Renal cortical epithelial cell (primary cell): ENCODE results near the gene PPP1R12B. TPM values are rescaled to one million over a fixed set of nuclear protein-coding genes. Genes with fewer than 3 reads are reported as not detected.
"Not testable (repeated sequence)": the region's sequence is repeated elsewhere in the genome, so short reads cannot be mapped to it uniquely, and the experiment has no call there.

Experiments used
- DNase-seq: peaks from one replicate; pipeline ENCODE4 v3.0.0-alpha.2; 2011; ENCODE audit warnings: low read depth
- total RNA-seq: library from RNA; depleted of rRNA; stranded (reverse); fragments of >200 nt; gene quantifications from 2 replicates; pipeline ENCODE4 v1.2.3, GENCODE V29; 2014

Gene PPP1R12B
- total RNA-seq, 1 donor from 2014 or later, result 20.1 TPM

DNA sequence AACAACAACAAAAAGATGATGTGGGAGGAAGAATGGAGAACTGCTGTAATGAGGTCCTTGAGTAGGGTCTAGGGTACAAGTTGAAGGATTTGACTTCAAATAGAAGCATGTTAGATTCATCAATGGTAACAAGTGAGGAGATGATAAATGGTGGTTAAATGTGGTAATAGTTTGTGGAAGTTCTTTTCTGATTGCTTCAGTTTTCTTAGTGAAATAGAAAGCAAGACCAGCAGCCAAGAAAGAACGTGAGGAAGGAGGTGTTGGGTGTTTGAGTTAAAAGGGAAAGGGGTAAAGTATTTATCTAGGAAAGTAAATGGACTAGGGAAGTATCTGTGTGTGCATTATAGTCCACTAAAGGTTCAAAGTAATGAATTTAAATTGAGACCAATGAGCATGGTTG is 177.6 kb downstream of the PPP1R12B start:
- DNase-seq, result not testable (repeated sequence)

DNA sequence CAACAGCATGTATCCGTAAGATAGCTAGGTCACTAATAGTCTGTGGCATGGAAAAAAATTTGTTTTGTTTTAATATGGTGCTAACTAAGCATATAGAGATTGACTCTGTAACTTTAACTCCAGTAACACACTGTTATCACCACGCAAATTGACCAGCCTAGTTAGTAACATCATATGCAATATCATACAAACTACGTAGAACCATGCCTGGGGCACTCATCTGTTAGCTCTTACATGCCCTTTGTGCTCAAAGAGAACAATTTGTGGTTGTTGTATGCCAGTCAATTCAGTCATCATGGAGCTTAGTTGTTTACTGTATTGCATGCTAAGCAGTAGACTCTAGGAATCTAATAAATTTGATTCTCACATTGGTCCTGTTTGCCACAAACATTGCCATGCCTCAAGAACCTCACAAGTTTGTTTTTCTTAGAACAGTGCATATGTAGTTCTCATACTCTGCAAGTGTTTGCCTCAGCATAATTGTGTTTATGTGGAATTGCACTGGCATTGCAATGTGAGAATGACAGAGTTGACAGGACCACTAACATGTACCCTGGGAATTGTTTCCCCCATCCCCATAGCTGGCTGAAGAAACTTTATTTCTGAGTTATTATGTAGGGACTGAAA is 179.7 kb downstream of the PPP1R12B start:
- DNase-seq, result peak; percentile 11

DNA sequence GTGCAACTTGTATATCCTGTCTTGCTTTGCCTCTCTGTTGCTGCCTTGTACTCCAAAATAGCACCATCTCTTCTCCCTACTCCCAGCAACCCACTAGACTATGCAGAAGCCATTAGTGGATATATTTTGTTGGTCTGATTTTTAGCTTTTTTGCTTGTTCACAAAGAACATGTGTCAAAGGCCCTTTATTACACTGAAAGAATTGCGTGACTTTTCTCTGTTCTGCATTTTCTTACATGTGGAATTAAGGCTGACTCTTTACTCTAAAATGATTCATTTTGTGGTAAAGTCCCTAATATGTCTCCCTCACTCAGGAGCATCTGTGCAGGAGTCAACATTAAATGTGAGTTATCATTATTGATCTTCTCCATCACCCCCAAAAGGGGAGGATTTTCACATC is 182.2 kb downstream of the PPP1R12B start:
- not testable (repeated sequence) for DNase-seq

DNA sequence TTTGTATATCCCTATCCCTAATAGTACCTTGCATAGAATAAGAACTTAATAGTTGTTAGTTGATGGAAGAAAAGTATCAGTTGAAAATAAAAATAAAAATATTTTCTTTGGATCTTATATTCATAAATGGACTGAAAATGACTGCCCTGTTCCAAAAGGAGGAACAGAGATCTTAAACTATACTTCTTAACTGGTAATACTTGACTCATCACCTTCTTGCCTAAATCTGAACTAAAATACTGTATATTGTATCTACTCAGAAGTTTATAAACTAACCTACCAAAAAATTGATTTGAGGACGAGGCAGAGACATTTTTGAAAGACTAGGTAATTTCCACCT is 182.9 kb downstream of the PPP1R12B start:
- no peak for DNase-seq

DNA sequence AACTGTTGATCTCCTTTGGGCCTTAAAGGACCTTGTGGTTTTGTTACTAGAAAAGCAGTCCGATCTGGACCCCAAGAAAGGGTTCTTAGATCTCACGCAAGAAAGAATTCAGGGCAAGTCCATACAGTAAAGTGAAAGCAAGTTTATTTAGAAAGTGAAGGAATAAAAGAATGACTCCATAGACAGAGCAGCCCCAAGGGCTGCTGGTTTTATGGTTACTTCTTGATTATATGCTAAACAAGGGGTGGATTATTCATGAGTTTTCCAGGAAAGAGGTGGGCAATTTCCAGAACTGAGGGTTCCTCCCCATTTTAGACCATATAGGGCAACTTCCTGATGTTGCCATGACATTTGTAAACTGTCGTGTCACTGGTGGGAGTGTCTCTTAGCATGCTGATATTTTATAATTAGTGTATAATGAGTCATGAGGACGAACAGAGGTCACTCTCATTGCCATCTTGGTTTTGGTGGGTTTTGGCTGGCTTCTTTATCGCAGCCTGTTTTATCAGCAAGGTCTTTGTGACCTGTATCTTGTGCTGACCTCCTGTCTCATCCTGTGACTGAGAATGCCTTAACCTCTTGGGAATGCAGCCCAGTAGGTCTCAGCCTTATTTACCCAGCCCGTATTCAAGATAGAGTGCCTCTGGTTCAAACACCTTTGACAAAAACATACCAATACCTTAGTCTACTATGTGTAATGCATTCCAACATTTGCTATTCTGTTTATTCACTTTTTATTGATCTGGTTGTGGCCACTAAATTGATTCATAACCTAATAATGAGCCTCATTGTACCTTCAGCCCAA is 183.5 kb downstream of the PPP1R12B start:
- peak; percentile 17 for DNase-seq

DNA sequence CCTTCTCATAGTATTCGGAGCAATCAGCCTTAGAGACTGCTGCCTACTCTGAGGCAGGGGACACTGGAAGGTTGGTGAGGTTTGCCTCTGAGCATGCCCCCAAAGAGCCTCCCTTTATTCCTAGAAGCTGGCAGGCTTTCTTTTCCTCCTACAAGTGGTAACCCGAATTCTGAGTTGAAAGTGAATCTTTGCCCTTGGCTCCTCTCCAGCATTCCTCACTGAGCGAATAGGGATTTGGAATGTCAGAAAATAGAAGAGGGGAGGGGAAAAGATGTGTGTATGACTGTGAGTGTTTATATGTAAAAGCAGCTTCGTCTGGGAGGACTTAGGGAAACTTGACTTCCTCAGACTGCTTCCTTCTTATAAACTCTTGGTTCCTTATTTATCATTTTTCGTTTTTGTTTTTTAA is 190.7 kb downstream of the PPP1R12B start:
- DNase-seq, result peak; percentile 67

DNA sequence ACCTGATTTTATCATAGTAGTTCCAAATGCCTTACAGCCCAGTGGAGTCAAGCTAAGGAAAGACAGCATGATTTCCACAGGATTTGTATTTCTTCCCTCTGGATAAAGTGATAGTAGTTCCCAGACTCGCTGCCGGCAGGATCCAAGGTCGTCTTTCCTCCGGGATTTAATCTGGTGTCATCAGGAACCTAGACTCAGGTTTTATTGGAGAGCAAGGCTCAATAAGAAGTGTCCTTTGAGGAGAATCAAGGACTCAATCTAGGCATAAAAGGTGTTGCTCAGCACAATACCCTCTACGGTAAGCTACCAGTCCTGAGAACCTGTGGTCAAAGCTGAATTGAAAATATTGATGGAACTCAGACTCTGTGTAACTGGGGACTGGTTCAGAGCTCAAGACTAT is 191.1 kb downstream of the PPP1R12B start:
- not testable (repeated sequence) for DNase-seq

DNA sequence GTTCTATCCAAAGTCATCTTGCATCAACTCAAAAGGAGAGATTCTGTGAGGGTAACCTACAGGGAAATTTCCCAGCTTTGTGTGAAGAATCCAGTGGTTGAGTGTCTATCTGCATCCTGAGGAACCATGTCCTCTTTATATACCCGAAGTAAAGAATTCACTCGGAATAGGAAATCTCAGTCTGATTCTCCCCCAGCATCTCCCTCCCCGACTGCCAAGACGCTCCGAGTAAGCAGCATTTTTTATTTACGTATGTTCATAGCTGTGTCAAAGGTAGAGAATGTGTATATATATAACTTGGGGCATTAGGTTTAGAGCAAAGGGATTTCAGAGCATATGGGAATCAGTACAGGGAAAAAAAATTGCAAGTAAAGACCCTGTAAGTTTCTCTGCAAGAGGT is 191.5 kb downstream of the PPP1R12B start:
- no peak for DNase-seq

DNA sequence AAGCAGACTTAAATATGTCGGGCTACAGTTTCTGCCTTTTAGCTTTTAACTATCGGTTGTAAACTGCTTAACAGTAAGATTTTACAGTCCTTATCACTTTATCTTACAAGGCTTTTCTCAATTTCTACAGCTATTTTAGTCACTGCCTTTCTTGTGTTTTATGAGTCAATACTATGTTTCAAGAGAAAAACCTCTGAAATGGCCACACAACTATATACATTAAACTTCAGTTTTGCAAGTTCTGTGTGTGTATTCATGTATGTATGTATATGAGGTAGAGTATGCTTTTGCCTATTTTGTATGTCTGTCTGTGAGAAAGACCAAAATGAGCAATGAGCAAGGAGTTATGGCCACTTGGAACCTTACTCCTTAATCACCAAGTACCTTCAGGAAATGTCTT is 191.9 kb downstream of the PPP1R12B start:
- DNase-seq, result no peak

DNA sequence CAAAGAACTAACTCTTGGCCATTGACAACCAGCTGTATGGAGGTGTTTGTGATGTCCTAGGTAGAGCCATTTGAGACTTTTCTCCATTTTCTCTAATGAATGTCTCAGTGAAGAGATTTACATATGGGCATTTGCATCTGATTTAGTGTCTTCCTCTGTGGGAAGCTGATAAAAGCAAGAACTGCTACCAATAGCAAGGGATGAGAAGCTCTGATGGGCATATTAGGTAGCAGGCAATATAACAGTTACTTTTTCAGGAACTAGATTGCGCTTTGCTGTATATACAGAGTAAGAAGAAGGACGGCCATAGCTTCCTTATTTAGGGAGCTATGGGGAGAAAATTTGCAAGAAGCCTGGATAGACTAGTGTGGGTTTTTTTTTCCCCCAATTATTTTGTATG is 192.4 kb downstream of the PPP1R12B start:
- not testable (repeated sequence) for DNase-seq

DNA sequence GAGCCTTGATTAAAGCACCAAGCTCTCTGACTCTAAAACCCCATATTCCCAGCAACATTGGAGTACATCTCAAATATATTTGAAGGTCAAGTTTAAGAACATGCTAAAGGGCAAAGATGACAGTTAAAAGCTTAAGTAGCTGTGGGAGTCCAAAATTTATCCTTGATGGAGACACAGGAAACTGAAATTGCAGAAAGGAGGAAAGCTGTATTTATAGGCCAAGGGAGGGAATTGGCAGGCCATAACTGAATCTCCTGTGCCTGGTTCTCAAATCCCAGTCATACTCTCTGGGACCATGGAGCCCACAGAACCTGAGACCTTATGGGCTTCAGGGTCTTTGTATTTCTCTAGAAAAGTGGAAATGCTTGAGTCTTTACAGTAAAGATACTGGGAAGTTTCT is 193.9 kb downstream of the PPP1R12B start:
- DNase-seq, result not testable (repeated sequence)

DNA sequence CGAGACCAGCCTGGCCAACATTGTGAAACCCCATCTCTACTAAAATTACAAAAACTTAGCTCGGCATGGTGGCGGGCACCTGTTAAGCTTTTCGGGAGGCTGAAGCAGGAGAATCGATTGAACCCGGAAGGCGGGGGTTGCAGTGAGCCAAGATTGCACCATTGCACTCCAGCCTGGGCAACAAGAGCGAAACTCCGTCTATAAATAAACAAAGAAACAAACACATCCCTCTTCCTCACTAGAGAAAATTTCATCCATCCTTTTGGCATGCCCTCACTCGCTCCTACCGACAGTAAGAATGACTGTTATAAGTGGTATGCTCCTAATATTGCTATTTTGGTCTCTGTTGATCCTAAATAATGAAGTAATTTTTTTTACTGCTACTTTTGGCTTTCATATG is 195.0 kb downstream of the PPP1R12B start:
- not testable (repeated sequence) for DNase-seq

DNA sequence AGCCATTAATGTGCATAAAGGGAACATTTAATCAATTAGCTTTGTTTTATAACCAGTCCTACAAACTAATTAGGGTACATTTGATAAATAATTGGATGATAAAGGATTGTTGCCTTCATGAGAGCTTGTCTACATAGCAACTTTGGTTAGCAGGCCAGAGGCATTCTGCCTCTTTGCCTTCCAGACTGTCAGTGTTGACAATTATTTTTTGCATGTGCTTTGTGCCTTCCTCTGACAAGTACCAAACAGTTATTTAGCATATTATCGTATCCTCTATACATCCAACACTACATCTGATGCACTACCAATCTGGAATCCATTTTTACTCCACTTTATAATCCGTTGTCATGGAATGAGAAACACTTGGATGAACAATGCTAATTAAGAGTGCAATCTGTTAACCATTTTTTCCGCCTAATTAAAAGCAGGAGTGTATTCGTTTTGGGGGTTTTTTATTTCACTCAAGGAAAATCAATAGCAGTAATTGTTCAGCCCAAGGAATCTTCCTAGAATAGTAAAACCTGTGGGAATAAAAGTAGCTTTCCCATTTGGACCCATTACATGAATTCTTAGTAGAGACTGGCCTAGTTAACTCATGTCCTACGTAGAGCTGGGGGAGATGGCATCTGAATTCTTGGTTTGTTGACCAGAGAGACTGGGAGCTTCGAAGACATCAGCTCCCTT is 196.4 kb downstream of the PPP1R12B start:
- DNase-seq, result not testable (repeated sequence)

DNA sequence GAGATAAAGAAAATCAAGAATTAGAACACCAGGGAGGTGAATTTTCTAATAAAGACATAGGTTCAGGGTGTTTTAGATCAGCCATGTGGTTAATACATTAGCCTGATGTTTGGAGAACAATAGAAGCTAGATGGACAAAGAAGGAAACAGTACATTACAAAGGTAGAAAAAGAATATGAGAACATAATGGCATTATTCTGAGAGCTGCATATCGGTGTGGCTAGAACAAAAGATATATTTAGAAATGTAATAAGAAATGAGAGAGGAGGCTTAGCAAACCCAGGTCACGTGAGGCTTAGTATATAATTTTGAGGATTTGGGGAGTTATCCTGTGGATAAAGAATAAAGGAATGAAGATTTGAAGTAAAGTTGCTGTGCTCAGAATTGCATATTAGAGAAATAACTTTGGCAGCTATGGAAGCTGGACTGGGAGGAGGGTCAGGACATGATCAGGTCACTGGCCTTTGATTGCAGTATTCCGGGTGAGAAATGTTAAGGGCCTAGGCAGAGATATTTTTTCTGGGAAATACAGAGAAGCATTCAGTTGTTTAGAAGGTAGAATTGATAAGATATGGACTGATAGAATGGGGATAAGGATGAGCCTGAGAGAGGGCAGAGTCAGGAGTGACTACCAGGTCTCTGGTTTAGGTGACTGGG is 197.3 kb downstream of the PPP1R12B start:
- not testable (repeated sequence) for DNase-seq

DNA sequence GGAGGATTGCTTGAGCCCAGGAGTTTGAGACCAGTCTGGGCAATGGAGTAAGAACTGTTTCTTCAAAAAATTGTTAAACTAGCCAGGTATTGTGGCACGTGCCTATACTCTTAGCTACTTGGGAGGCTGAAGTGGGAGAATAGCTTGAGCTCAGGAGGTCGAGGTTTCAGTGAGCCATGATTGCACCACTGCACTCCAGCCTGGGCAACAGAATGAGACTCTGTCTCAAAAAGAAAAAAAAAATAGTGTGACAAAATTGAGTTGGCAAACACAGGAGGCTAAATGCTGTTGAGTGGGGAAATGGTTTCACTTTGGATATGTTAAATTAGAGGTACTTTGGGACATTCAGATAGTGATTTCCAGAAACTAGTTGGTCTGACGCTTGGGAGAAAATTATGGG is 197.9 kb downstream of the PPP1R12B start:
- not testable (repeated sequence) for DNase-seq

DNA sequence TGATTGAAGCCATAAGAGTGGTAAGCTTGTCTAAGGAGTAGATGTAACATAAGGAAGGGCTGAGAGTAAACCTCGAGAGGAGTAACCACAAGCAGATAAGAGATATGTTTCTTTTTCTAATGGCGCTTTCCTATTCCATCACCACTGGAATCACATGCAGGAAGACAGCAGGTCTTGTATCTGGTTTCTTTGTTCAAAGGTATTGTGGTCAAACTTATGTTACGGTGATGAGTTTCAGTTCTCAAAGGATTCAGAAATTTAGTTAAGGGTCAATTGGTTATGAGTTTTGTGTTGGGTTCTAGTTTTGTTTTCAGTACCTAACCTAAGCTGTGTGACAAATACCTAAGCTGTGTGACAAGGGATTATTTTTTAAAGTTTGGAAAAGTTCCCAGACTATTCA is 198.3 kb downstream of the PPP1R12B start:
- not testable (repeated sequence) for DNase-seq

DNA sequence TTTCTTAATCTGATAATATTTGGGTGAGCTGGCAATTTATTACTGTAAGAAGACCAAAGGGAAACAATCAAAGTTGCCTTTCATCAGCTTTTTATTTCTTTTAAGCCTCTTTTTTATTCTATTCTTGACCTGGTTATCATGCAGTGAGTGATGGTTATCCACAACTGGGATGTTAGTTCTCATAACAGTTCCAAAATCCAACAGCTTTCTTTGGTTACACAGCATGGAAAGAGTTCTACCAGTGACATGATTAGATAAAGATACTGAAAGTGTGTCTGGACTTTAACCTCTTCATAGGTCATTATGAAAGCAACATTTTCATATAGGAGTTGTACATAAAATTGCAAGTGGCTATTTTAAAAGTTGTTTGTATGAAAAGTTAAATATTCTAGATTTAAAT is 198.7 kb downstream of the PPP1R12B start:
- no peak for DNase-seq

DNA sequence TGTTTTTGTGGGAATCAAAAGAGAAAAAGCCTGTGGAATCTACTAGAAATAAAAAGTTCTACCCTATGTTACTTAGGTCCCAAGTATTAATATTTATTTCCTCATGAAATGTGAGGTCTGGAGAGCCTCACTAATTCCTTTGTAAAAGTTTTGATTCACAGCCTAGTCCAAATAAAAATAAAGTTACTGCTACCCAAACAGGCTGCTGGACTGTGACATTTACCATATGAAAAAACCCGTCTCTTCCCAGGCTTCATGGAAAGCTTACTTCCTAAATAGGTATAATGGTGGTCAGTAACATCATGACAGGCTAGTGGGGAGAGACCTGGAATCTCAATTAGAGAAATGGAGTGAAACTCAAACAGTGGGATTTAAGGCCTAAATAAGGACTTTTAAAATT is 201.6 kb downstream of the PPP1R12B start:
- DNase-seq, result not testable (repeated sequence)

DNA sequence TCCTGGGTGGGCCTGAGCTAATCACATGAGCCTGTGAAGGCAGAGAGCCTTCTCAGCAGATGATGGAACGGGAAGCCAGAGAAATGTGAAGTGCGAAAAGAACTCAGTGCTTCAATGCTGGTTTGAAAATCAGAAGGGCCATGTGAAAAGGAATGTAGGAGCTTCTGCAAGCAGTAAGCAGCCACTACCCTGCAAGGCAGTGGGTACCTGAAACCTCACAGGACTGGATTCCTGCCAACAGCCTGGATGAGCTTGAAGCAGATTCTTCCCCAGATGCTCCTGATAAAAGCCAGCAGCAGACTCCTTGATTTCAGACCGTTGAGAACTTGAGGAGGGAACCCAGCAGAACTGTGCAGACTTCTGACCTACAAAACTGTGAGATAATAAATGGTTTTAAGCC is 203.2 kb downstream of the PPP1R12B start:
- peak; percentile 23 for DNase-seq

DNA sequence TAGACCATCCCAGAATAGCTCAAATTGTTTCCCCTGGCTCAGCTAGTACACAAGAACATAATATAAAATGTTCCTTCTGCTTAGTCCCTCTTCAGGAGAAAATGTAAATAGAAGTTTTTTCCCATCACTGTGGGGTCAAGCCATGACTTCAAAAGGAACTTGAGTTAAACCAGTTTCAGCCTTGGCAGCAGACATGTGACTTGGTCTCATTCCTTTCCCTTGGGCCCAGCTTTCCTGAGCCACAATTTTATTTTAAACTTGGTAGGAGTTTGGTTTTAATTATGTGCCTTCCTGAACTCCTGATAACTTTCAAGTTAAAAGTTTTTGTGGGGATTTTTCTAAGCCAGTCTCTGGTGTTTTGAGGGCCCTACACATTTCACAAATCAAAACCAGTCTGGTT is 204.1 kb downstream of the PPP1R12B start:
- not testable (repeated sequence) for DNase-seq

DNA sequence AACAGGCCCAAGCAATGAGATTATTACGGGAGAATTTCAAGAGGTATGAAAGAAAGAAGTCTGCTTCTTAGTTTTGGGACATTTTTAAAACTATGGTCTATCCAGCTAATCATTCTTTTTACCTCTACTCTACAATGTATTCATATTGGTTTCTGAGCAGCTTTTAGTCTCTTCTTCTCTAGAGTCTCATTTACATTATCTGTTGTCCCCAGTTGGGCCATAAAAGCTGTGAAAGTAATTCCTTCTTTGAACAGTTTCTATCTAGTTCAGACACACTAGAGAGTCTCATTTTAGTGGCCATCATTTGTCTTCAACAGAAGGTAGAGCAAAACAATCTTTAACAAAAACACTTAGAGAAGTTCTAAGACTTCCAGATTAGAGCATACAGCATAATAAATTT is 204.6 kb downstream of the PPP1R12B start:
- DNase-seq, result not testable (repeated sequence)

DNA sequence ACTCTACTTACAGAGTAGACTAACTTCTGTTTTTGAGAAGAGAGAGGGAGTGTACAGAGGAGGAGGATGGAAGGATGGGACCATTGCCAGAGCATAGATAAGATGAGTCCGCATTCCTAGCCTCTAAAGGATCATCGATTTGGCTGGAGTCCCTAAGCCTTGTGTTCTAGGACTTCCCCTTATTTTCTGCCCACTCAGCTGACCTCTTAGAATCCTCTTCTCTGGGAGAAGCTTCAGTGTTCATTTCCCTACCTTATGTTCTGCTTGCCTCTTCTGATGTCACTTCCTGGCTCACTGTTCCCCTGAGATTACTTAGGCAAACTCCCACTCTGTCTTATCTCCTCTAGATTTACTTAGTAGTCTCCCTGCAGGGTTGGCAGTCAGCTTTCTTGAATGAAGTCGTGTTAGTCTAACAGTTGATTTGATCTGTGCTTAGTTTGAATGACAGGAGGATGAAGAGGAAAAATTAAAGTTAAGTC is 205.1 kb downstream of the PPP1R12B start:
- no peak for DNase-seq
